Cerebellar cortex (tissue), 1 donor: ENCODE results near the gene ULBP1.
A peak's percentile ranks its signal among the peaks of the same experiment; 100 is the strongest.
"Not testable (repeated sequence)": the region's sequence is repeated elsewhere in the genome, so short reads cannot be mapped to it uniquely, and the experiment has no call there.

Source experiments
- DNase-seq: peaks from one replicate; pipeline ENCODE4 v3.0.0-alpha.2; 2015; ENCODE audit warnings: low spot score

ULBP1 gene

GRCh38 chr6:149963462-149964307 lies at the start of gene ULBP1:
Gene ULBP1, plus strand, starts transcription at chr6:149963943. Its CDS starts 107 bp downstream, at chr6:149964050.
- DNase-seq = peak; percentile 78

GRCh38 chr6:149915970-149916865 lies 47.5 kb upstream of the ULBP1 start:
- DNase-seq = no peak

GRCh38 chr6:149917679-149918078 lies 46.1 kb upstream of the ULBP1 start:
- no peak for DNase-seq

GRCh38 chr6:149918151-149918905 lies 45.4 kb upstream of the ULBP1 start:
- no peak for DNase-seq

GRCh38 chr6:149919126-149919833 lies 44.5 kb upstream of the ULBP1 start:
- DNase-seq = not testable (repeated sequence)

- no peak for DNase-seq
These were observed 43.9 kb upstream of the ULBP1 start for GRCh38 chr6:149919834-149920225.

GRCh38 chr6:149921361-149921760 lies 42.4 kb upstream of the ULBP1 start:
- DNase-seq = no peak

- not testable (repeated sequence) for DNase-seq
These were observed 41.7 kb upstream of the ULBP1 start for GRCh38 chr6:149922091-149922490.

GRCh38 chr6:149922642-149923326 lies 41.0 kb upstream of the ULBP1 start, which contains the start of gene RAET1G:
Gene RAET1G, minus strand, starts transcription at chr6:149923121. Its CDS starts 111 bp downstream, at chr6:149923010.
- peak; percentile 59 for DNase-seq

GRCh38 chr6:149923327-149923986 lies 40.3 kb upstream of the ULBP1 start:
- no peak for DNase-seq

GRCh38 chr6:149924206-149924932 lies 39.4 kb upstream of the ULBP1 start:
- no peak for DNase-seq

- DNase-seq = no peak
These were observed 38.9 kb upstream of the ULBP1 start for GRCh38 chr6:149924933-149925252.

- DNase-seq = no peak
These were observed 38.3 kb upstream of the ULBP1 start for GRCh38 chr6:149925253-149925973.

- DNase-seq = peak; percentile 85
These were observed 37.6 kb upstream of the ULBP1 start for GRCh38 chr6:149925974-149926777.

- DNase-seq = not testable (repeated sequence)
These were observed 36.7 kb upstream of the ULBP1 start for GRCh38 chr6:149927025-149927424.

GRCh38 chr6:149929422-149929821 lies 34.3 kb upstream of the ULBP1 start:
- DNase-seq = no peak

- DNase-seq = no peak
These were observed 32.2 kb upstream of the ULBP1 start for GRCh38 chr6:149931501-149931900.

- DNase-seq = no peak
These were observed 30.7 kb upstream of the ULBP1 start for GRCh38 chr6:149933036-149933435.
